ENCODE data around the gene CERK. TPM values are rescaled to one million over a fixed set of nuclear protein-coding genes. Genes with fewer than 3 reads are reported as not detected.
"Not testable (repeated sequence)": the region's sequence is repeated elsewhere in the genome, so short reads cannot be mapped to it uniquely, and the experiment has no call there.

CERK gene
- total and polyA plus RNA-seq, 11 donors: 17.8 to 125 (median 72.3) TPM

GRCh38 chr22:46646531-46647215, 91.4 kb downstream of the CERK start:
- WGBS, 4 donors: 69 to 73% (median 71%) methylated on average over 10 of the region's 10 CpGs
- TF ChIP-seq POLR2A (IDR thresholded peaks at IDR 0.05) (no peak), CTCF (IDR thresholded peaks at IDR 0.05) (no peak)
- peak overlapping the region in 3 of 12 donors; percentile 4 to 63 (median 12) for H3K27ac ChIP-seq
- H3K27me3 ChIP-seq: no peaks in the 10 kb centered on the region
- H3K36me3 ChIP-seq: no peaks in the 10 kb centered on the region
- no peak overlapping the region for H3K4me3 ChIP-seq
- intact Hi-C loops (cut with DNase I): loop anchor here in 2 of 10 donors (5.0 kb wide), 1 partner anchor 69 kb away; no protein-coding TSS in a partner anchor
- no peaks in the 10 kb centered on the region for H3K9me3 ChIP-seq
- DNase-seq (no peak), ATAC-seq (no peak)
- peaks cover 14 to 71% (median 49%) of the 10 kb centered on the region in 12 donors for H3K4me1 ChIP-seq

GRCh38 chr22:46642840-46643480, 95.1 kb downstream of the CERK start:
- DNase-seq; H3K27ac ChIP-seq; H3K9me3 ChIP-seq; H3K4me3 ChIP-seq; ATAC-seq; intact Hi-C loops (cut with DNase I); H3K27me3 ChIP-seq: not testable (repeated sequence)
- 88 to 93% (median 90%) methylated on average over 5 of the region's 5 CpGs for WGBS, 4 donors
- Histone ChIP-seq H3K4me1 (peaks cover 6 to 72% (median 31%) of the 10 kb centered on the region in 12 donors), H3K36me3 (peaks cover 0 to 14% (median 0%) of the 10 kb centered on the region in 9 donors)

- Histone ChIP-seq H3K4me3 (no peak overlapping the region), H3K36me3 (peaks cover 0 to 15% (median 0%) of the 10 kb centered on the region in 9 donors), H3K27me3 (no peaks in the 10 kb centered on the region), H3K4me1 (peaks cover 5 to 63% (median 25%) of the 10 kb centered on the region in 12 donors), H3K9me3 (no peaks in the 10 kb centered on the region), H3K27ac (peak overlapping the region in 2 of 12 donors; percentile 20 to 38)
- WGBS, 4 donors: 69 to 74% (median 72%) methylated on average over 7 of the region's 7 CpGs
- TF ChIP-seq CTCF (IDR thresholded peaks at IDR 0.05): no peak
- no peak for TF ChIP-seq POLR2A (IDR thresholded peaks at IDR 0.05)
- ATAC-seq (no peak), DNase-seq (no peak)
- intact Hi-C loops (cut with DNase I): no loop called here
These were observed 96.2 kb downstream of the CERK start for GRCh38 chr22:46641811-46642266.

- TF ChIP-seq CTCF (IDR thresholded peaks at IDR 0.05) (no peak), POLR2A (IDR thresholded peaks at IDR 0.05) (no peak)
- Histone ChIP-seq H3K36me3 (peaks cover 0 to 15% (median 0%) of the 10 kb centered on the region in 9 donors), H3K27me3 (no peaks in the 10 kb centered on the region), H3K27ac (peak overlapping the region in 3 of 12 donors; percentile 7 to 33 (median 24)), H3K4me3 (no peak overlapping the region), H3K9me3 (no peaks in the 10 kb centered on the region), H3K4me1 (peaks cover 3 to 64% (median 20%) of the 10 kb centered on the region in 12 donors)
- DNase-seq: no peak
- WGBS, 4 donors: 49 to 51% (median 50%) methylated on average over 23 to 24 of the region's 24 CpGs
- intact Hi-C loops (cut with DNase I): no loop called here
- no peak for ATAC-seq
These were observed 97.6 kb downstream of the CERK start for GRCh38 chr22:46640293-46641055.

Data from heart left ventricle (tissue), 16 donors.